ENCODE data around the gene DAAM2. TPM values are rescaled to one million over a fixed set of nuclear protein-coding genes. Genes with fewer than 3 reads are reported as not detected.

DAAM2 gene
- total and polyA plus RNA-seq, 8 donors = 9.3 to 78.8 (median 19.3) TPM

DNA sequence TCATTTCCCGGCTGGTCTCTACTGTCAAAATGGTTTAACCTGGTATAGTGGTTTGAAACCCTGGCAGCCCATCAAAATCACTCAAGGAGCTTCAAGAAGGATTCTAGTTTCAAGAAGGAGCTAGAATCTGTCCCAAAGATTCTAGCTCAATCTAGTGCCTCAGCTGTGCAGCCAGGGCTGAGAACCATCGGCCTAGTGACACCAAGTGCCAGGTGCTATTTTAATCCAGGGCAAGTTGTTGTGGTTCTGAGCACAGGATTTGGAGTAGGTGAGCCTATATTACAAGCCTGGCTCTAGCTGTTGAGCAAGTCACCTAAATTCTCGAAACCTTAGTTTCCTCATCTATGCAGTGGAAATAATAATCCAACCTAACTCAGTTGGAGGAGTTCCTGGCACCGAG, 138.4 kb downstream of the DAAM2 start:
- Histone ChIP-seq H3K9me3 (no peaks in the 10 kb centered on the region), H3K27ac (peak overlapping the region; percentile 7 to 90 (median 60)), H3K4me1 (peaks cover 16 to 83% (median 52%) of the 10 kb centered on the region in 4 donors), H3K4me3 (peak overlapping the region in 1 of 4 donors; percentile 3), H3K36me3 (peaks cover 1 to 9% (median 8%) of the 10 kb centered on the region in 4 donors), H3K27me3 (peaks cover 0 to 7% (median 0%) of the 10 kb centered on the region in 3 donors)
- no peak for DNase-seq
- intact Hi-C loops (cut with DNase I; ENCODE audit: low total_unique reads) = no loop called here
- 60 to 79% (median 66%) methylated on average over 4 of the region's 4 CpGs for WGBS, 5 donors
- TF ChIP-seq EP300 (IDR thresholded peaks at IDR 0.05) = no peak
- TF ChIP-seq POLR2AphosphoS5 (IDR thresholded peaks at IDR 0.05) = no peak
- TF ChIP-seq, protein P1, sequence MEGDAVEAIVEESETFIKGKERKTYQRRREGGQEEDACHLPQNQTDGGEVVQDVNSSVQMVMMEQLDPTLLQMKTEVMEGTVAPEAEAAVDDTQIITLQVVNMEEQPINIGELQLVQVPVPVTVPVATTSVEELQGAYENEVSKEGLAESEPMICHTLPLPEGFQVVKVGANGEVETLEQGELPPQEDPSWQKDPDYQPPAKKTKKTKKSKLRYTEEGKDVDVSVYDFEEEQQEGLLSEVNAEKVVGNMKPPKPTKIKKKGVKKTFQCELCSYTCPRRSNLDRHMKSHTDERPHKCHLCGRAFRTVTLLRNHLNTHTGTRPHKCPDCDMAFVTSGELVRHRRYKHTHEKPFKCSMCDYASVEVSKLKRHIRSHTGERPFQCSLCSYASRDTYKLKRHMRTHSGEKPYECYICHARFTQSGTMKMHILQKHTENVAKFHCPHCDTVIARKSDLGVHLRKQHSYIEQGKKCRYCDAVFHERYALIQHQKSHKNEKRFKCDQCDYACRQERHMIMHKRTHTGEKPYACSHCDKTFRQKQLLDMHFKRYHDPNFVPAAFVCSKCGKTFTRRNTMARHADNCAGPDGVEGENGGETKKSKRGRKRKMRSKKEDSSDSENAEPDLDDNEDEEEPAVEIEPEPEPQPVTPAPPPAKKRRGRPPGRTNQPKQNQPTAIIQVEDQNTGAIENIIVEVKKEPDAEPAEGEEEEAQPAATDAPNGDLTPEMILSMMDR (IDR thresholded peaks at IDR 0.05) = no peak
- TF ChIP-seq POLR2A (IDR thresholded peaks at IDR 0.05) = no peak

DNA sequence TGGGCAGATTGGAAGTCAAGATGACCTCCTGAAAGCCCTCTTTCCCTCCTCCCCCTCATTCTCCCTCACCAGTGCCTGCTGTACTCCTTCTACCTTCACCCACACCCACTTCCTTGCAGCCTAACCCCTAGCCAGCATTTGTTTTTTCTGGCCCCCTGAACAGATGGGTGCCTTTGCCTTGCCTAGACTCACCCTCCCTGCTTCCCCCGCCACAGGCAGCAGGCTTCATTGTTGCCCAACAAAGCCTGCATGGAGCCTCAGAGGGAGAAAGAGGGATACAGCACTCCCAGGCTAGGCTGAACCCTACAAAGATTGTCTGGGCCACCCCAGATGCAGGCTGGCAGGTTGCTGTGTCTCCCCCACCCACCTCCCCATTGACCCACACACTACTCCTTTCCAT, 139.4 kb downstream of the DAAM2 start:
- H3K36me3 ChIP-seq = peaks cover 0 to 3% (median 0%) of the 10 kb centered on the region in 4 donors
- H3K27ac ChIP-seq = peak overlapping the region in 3 of 5 donors; percentile 4 to 90 (median 60)
- peaks cover 16 to 83% (median 52%) of the 10 kb centered on the region in 4 donors for H3K4me1 ChIP-seq
- DNase-seq = no peak
- H3K9me3 ChIP-seq = no peaks in the 10 kb centered on the region
- H3K4me3 ChIP-seq = peak overlapping the region in 1 of 4 donors; percentile 82
- WGBS, 5 donors = 85 to 100% (median 93%) methylated on average over 1 of the region's 1 CpG
- TF ChIP-seq, protein P1 (IDR thresholded peaks at IDR 0.05) = no peak
- TF ChIP-seq POLR2A (IDR thresholded peaks at IDR 0.05) = no peak
- TF ChIP-seq POLR2AphosphoS5 (IDR thresholded peaks at IDR 0.05) = no peak
- TF ChIP-seq EP300 (IDR thresholded peaks at IDR 0.05) = no peak
- intact Hi-C loops (cut with DNase I; ENCODE audit: low total_unique reads) = no loop called here
- H3K27me3 ChIP-seq = peaks cover 0 to 7% (median 0%) of the 10 kb centered on the region in 3 donors

DNA sequence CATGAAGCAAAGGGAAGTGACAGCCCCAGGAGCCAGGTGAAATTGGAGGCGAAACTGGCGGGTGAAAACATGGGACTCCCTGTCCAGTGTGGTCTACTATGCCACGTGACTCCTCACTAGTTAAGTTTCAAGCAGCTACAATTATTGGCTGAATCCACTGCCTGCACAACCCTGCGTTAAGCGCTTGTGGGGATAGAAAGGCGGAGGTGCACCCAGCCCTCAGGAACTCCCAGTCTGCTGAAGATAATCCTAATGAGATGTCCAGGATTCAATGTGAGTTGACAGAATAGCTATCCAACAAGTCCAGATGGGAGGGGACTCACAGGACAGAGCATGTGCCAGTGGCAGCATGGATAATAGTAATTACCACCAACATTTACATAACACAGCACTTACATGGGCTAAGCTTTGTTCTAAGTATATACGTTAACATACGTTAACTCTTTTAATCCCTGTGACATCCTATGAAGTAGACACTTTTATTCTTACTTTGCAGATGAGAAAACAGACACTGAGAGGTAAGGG, 140.3 kb downstream of the DAAM2 start:
- no peak for DNase-seq
- H3K4me3 ChIP-seq = peak overlapping the region in 3 of 4 donors; percentile 68 to 83 (median 82)
- intact Hi-C loops (cut with DNase I; ENCODE audit: low total_unique reads) = no loop called here
- 76 to 92% (median 89%) methylated on average over 8 of the region's 8 CpGs for WGBS, 5 donors
- H3K36me3 ChIP-seq = no peaks in the 10 kb centered on the region
- H3K4me1 ChIP-seq = peaks cover 16 to 75% (median 48%) of the 10 kb centered on the region in 4 donors
- TF ChIP-seq EP300 (IDR thresholded peaks at IDR 0.05) (no peak), POLR2A (IDR thresholded peaks at IDR 0.05) (no peak), POLR2AphosphoS5 (IDR thresholded peaks at IDR 0.05) (no peak)
- TF ChIP-seq, protein P1 (IDR thresholded peaks at IDR 0.05) = no peak
- no peaks in the 10 kb centered on the region for H3K9me3 ChIP-seq
- peaks cover 0 to 7% (median 0%) of the 10 kb centered on the region in 3 donors for H3K27me3 ChIP-seq
- H3K27ac ChIP-seq = peak overlapping the region in 4 of 5 donors; percentile 60 to 90 (median 84)

DNA sequence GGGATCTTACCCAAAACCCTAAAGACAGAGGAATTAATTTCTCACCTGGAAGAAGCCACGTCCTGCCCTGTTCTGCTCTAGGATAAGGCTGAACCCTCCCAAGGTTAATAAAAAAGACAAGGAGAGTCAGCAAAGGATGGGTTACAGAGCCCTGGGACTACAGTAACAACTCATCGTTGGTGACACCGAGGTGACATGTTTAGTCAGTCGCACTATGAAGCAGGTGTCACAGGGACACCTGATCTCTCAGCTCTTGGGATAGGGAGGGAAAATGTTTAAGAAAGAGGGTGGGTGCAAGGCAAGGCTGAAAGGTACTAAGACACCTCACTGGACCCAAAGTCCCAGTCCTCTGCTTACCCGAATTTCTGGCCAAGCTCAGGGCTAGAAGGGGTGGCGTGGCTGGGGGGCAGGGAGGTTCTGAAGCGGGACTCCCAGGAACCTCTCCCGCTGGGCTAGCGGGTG, 141.5 kb downstream of the DAAM2 start:
- no peaks in the 10 kb centered on the region for H3K36me3 ChIP-seq
- H3K4me3 ChIP-seq = peak overlapping the region; percentile 63 to 83 (median 75)
- WGBS, 5 donors = 12 to 23% (median 18%) methylated on average over 9 of the region's 9 CpGs
- H3K4me1 ChIP-seq = peaks cover 16 to 63% (median 40%) of the 10 kb centered on the region in 4 donors
- no peak for DNase-seq
- no peak for TF ChIP-seq POLR2A (IDR thresholded peaks at IDR 0.05)
- TF ChIP-seq, protein P1 (IDR thresholded peaks at IDR 0.05) = no peak
- TF ChIP-seq POLR2AphosphoS5 (IDR thresholded peaks at IDR 0.05) = no peak
- no peak for TF ChIP-seq EP300 (IDR thresholded peaks at IDR 0.05)
- peaks cover 0 to 7% (median 0%) of the 10 kb centered on the region in 3 donors for H3K27me3 ChIP-seq
- intact Hi-C loops (cut with DNase I; ENCODE audit: low total_unique reads) = no loop called here
- H3K27ac ChIP-seq = peak overlapping the region; percentile 84 to 90 (median 88)
- no peaks in the 10 kb centered on the region for H3K9me3 ChIP-seq

All from stomach (tissue), 9 donors.